ENCODE results near the gene LYZ.

The LYZ gene

DNA sequence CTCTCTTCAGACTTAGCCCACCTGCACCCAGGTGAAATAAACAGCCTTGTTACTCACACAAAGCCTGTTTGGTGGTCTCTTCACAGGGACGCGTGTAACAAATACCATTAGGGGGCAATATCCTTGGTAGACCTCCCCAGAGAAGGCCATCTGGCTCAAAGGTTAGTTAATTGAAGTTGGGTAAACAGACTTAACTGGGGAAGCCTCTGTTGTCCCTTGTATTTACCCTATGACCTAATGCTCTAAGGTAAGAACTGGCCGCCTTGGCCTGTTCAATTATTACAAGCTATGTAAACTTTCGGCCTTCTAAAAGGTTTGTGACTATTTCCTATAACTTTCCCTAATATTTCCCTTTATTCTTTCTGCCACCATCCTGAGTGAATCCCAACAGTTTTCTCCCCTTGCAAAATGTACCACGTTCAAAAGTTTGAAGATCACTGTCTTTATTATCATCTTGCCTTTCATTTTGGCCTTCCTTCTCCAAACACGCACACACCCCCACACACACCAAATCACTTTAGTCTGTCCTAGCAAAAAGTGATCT lies 15.3 kb upstream of the LYZ start:
- TF ChIP-seq POLR2AphosphoS5 (IDR thresholded peaks at IDR 0.05; ENCODE audit: low read depth, low read length) (no peak), SIN3A (IDR thresholded peaks at IDR 0.05; ENCODE audit: borderline replicate concordance, insufficient read depth, low read length) (no peak), FOXP2 (optimal IDR thresholded peaks at IDR 0.05; ENCODE audit: borderline replicate concordance, extremely low read depth, extremely low read length, insufficient read depth) (no peak), TAF1 (IDR thresholded peaks at IDR 0.05; ENCODE audit: borderline replicate concordance, insufficient read depth, low read length) (no peak)
- TF ChIP-seq, protein P1, sequence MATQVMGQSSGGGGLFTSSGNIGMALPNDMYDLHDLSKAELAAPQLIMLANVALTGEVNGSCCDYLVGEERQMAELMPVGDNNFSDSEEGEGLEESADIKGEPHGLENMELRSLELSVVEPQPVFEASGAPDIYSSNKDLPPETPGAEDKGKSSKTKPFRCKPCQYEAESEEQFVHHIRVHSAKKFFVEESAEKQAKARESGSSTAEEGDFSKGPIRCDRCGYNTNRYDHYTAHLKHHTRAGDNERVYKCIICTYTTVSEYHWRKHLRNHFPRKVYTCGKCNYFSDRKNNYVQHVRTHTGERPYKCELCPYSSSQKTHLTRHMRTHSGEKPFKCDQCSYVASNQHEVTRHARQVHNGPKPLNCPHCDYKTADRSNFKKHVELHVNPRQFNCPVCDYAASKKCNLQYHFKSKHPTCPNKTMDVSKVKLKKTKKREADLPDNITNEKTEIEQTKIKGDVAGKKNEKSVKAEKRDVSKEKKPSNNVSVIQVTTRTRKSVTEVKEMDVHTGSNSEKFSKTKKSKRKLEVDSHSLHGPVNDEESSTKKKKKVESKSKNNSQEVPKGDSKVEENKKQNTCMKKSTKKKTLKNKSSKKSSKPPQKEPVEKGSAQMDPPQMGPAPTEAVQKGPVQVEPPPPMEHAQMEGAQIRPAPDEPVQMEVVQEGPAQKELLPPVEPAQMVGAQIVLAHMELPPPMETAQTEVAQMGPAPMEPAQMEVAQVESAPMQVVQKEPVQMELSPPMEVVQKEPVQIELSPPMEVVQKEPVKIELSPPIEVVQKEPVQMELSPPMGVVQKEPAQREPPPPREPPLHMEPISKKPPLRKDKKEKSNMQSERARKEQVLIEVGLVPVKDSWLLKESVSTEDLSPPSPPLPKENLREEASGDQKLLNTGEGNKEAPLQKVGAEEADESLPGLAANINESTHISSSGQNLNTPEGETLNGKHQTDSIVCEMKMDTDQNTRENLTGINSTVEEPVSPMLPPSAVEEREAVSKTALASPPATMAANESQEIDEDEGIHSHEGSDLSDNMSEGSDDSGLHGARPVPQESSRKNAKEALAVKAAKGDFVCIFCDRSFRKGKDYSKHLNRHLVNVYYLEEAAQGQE (IDR thresholded peaks at IDR 0.05; ENCODE audit: insufficient read depth in 1 of 2, low read depth in 2 of 2, low read length in 2 of 2), result no peak

DNA sequence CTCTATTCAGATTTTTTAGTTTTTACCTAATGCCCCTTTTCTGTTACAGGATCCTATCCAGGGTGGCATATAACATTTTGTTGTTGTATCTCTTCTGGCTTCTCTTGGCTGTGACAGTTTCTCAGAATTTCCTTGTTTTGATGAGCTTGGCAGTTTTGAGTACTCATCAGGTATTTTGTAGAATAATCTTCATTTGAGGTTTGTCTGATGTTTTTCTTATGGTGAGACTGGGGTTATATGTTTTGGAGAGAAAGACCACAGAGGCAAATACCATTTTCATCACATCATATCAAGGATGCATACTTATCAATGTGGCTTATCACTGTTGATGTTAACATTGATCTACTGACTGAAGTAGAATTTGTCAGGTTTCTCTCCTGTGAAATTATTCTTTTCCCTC lies 14.0 kb upstream of the LYZ start:
- TF ChIP-seq, protein P1 (IDR thresholded peaks at IDR 0.05; ENCODE audit: insufficient read depth in 1 of 2, low read depth in 2 of 2, low read length in 2 of 2), result no peak
- TF ChIP-seq POLR2AphosphoS5 (IDR thresholded peaks at IDR 0.05; ENCODE audit: low read depth, low read length) (no peak), FOXP2 (optimal IDR thresholded peaks at IDR 0.05; ENCODE audit: borderline replicate concordance, extremely low read depth, extremely low read length, insufficient read depth) (no peak), TAF1 (IDR thresholded peaks at IDR 0.05; ENCODE audit: borderline replicate concordance, insufficient read depth, low read length) (no peak), SIN3A (IDR thresholded peaks at IDR 0.05; ENCODE audit: borderline replicate concordance, insufficient read depth, low read length) (no peak)

DNA sequence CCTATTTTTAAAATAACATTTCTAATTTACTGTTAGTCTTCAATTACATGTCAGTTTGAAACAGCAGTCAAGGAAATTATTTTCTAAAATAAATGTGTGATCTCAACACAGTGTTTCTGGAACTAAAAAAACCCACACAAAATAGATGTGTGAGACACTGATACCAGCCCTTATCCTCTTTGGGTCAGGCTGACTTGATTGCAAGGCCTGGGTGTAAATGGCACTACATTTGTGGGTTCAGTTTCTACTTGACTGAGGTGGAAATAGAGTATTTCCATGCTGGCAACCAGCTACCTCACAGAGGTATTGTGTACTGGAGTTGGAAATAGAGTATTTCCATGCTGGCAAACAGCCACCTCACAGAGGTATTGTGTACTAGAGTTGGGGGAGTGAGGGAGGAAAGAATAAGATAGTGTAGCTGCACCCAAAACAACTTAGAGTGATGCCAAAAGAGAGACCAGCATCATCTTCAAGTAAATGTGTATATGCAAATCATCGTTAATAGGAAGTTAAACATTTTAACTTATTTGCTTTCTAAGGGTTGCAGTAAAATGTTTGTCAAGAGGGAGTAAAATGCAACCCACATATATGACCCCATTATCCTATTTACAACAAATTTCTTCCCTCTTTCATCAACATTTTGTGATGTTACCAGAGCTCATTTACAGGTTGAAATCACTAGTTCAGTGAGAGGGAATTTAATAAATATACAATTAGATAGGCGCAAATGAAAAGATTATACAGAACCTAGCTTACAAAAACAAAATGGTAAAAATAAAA lies 10.7 kb upstream of the LYZ start:
- TF ChIP-seq TAF1 (IDR thresholded peaks at IDR 0.05; ENCODE audit: borderline replicate concordance, insufficient read depth, low read length) (no peak), SIN3A (IDR thresholded peaks at IDR 0.05; ENCODE audit: borderline replicate concordance, insufficient read depth, low read length) (no peak), POLR2AphosphoS5 (IDR thresholded peaks at IDR 0.05; ENCODE audit: low read depth, low read length) (no peak), FOXP2 (optimal IDR thresholded peaks at IDR 0.05; ENCODE audit: borderline replicate concordance, extremely low read depth, extremely low read length, insufficient read depth) (no peak)
- TF ChIP-seq, protein P1 (IDR thresholded peaks at IDR 0.05; ENCODE audit: insufficient read depth in 1 of 2, low read depth in 2 of 2, low read length in 2 of 2), result no peak

DNA sequence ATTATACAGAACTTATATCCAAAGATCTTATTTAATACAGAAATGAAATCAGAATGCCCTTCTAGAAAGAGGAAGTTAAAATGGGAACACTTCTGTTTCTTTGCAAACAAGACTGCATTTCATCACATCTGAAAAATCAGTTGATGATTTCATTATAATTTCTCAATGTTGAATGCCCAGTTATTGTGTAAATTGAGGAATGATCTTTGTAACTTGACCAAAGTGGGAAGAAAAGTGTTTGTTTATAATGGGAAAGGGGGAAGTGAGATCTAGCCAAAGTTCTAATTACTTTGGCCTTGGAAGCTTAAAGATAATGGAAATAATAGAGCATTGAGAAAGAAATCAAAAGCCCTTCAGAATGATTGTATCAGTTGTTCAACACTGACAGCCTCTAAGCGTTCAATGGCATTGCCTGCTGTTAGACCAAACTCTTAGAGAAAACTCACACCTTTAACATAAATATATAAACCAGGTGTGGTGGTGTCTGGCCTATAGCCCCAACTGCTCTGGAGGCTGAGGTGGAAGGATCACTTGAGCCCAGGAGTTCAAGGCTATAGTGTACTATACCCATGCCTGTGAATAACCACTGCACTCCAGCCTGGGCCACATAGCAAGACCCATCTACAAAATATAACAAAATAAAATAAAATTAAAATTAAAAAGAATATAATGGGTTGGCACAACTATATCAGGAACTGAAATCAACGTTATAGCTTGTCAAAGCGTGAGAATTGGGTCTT lies 9.9 kb upstream of the LYZ start:
- no peak for TF ChIP-seq SIN3A (IDR thresholded peaks at IDR 0.05; ENCODE audit: borderline replicate concordance, insufficient read depth, low read length)
- TF ChIP-seq, protein P1 (IDR thresholded peaks at IDR 0.05; ENCODE audit: insufficient read depth in 1 of 2, low read depth in 2 of 2, low read length in 2 of 2), result no peak
- TF ChIP-seq POLR2AphosphoS5 (IDR thresholded peaks at IDR 0.05; ENCODE audit: low read depth, low read length), result no peak
- TF ChIP-seq FOXP2 (optimal IDR thresholded peaks at IDR 0.05; ENCODE audit: borderline replicate concordance, extremely low read depth, extremely low read length, insufficient read depth), result no peak
- TF ChIP-seq TAF1 (IDR thresholded peaks at IDR 0.05; ENCODE audit: borderline replicate concordance, insufficient read depth, low read length), result no peak

Measured in PFSK-1 (cell line).